Measurements from ENCODE around the gene ANKS1B. TPM values are rescaled to one million over a fixed set of nuclear protein-coding genes. Genes with fewer than 3 reads are reported as not detected.

Gene ANKS1B
- total RNA-seq, 1 donor from 2014 or later, result 11.3 TPM

GRCh38 chr12:99513066-99513465 lies 471.7 kb downstream of the ANKS1B start:
- Mint-ChIP-seq H3K27ac (ENCODE audit: unreplicated experiment) (no peak overlapping the region), H3K27me3 (ENCODE audit: unreplicated experiment) (no peaks in the 10 kb centered on the region)

DNA sequence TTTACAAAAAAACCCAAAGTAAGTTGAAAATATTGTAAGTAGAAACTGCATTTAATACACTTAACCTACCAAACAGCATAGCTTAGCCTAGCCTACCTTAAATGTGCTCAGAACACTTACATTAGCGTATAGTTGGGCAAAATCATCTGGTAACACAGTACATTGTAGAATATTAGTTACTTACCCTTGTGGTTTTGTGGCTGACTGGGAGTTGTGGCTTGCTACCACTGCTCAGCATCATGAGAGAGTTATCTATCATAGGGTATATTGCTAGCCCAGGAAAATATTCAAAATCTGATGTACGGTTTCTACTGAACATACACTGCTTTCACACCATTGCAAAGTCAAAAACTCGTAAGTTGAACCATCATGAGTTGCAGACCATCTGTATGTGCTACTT lies 478.9 kb downstream of the ANKS1B start:
- no peak for DNase-seq
- no peak overlapping the region for H3K27ac Mint-ChIP-seq (ENCODE audit: unreplicated experiment)
- H3K4me3 Mint-ChIP-seq (ENCODE audit: unreplicated experiment), result no peak overlapping the region
- no peaks in the 10 kb centered on the region for H3K4me1 Mint-ChIP-seq (ENCODE audit: low read depth, unreplicated experiment)
- peaks cover 2% of the 10 kb centered on the region for H3K27me3 Mint-ChIP-seq (ENCODE audit: unreplicated experiment)
- TF ChIP-seq, protein P1, sequence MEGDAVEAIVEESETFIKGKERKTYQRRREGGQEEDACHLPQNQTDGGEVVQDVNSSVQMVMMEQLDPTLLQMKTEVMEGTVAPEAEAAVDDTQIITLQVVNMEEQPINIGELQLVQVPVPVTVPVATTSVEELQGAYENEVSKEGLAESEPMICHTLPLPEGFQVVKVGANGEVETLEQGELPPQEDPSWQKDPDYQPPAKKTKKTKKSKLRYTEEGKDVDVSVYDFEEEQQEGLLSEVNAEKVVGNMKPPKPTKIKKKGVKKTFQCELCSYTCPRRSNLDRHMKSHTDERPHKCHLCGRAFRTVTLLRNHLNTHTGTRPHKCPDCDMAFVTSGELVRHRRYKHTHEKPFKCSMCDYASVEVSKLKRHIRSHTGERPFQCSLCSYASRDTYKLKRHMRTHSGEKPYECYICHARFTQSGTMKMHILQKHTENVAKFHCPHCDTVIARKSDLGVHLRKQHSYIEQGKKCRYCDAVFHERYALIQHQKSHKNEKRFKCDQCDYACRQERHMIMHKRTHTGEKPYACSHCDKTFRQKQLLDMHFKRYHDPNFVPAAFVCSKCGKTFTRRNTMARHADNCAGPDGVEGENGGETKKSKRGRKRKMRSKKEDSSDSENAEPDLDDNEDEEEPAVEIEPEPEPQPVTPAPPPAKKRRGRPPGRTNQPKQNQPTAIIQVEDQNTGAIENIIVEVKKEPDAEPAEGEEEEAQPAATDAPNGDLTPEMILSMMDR (IDR thresholded peaks at IDR 0.05; ENCODE audit: partially characterized antibody, unreplicated experiment), result no peak
- H3K36me3 Mint-ChIP-seq (ENCODE audit: unreplicated experiment), result no peaks in the 10 kb centered on the region
- peaks cover 2% of the 10 kb centered on the region for H3K9me3 Mint-ChIP-seq (ENCODE audit: unreplicated experiment)

More at GRCh38 chr12:99513066-99513465, 471.7 kb downstream of the ANKS1B start:
- H3K9me3 Mint-ChIP-seq (ENCODE audit: unreplicated experiment), result no peaks in the 10 kb centered on the region
- H3K4me1 Mint-ChIP-seq (ENCODE audit: low read depth, unreplicated experiment), result no peaks in the 10 kb centered on the region
- H3K4me3 Mint-ChIP-seq (ENCODE audit: unreplicated experiment), result no peak overlapping the region
- TF ChIP-seq, protein P1 (IDR thresholded peaks at IDR 0.05; ENCODE audit: partially characterized antibody, unreplicated experiment), result no peak
- no peak for DNase-seq
- no peaks in the 10 kb centered on the region for H3K36me3 Mint-ChIP-seq (ENCODE audit: unreplicated experiment)

- Mint-ChIP-seq H3K9me3 (ENCODE audit: unreplicated experiment) (peaks cover 2% of the 10 kb centered on the region), H3K4me3 (ENCODE audit: unreplicated experiment) (no peak overlapping the region), H3K36me3 (ENCODE audit: unreplicated experiment) (no peaks in the 10 kb centered on the region), H3K27me3 (ENCODE audit: unreplicated experiment) (peaks cover 2% of the 10 kb centered on the region), H3K4me1 (ENCODE audit: low read depth, unreplicated experiment) (no peaks in the 10 kb centered on the region), H3K27ac (ENCODE audit: unreplicated experiment) (no peak overlapping the region)
- DNase-seq, result no peak
- TF ChIP-seq, protein P1 (IDR thresholded peaks at IDR 0.05; ENCODE audit: partially characterized antibody, unreplicated experiment), result no peak
Observed at GRCh38 chr12:99498756-99499155, 486.0 kb downstream of the ANKS1B start.

- Mint-ChIP-seq H3K4me1 (ENCODE audit: low read depth, unreplicated experiment) (no peaks in the 10 kb centered on the region), H3K27ac (ENCODE audit: unreplicated experiment) (no peak overlapping the region), H3K4me3 (ENCODE audit: unreplicated experiment) (no peak overlapping the region), H3K9me3 (ENCODE audit: unreplicated experiment) (no peaks in the 10 kb centered on the region), H3K27me3 (ENCODE audit: unreplicated experiment) (no peaks in the 10 kb centered on the region), H3K36me3 (ENCODE audit: unreplicated experiment) (no peaks in the 10 kb centered on the region)
- TF ChIP-seq, protein P1 (IDR thresholded peaks at IDR 0.05; ENCODE audit: partially characterized antibody, unreplicated experiment), result no peak
- DNase-seq, result no peak
Observed at GRCh38 chr12:99495799-99496198, 488.9 kb downstream of the ANKS1B start.

DNA sequence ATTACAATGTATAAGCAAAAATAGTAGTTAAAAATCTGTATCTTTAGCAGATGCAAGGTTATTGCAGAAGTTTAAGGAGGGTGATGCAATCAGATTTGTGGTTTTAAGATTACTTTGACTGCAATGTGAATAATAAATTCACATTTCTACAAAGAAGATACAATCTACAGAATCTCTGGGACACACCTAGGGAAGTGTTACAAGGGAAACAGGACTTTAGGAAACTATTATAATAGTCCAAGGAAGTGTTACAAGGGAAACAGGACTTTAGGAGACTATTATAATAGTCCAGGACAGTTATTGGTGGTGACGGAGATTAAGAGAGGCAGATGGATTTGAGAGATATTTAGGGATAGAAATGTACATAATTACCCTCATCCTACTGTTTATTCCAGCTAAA lies 491.5 kb downstream of the ANKS1B start:
- Mint-ChIP-seq H3K9me3 (ENCODE audit: unreplicated experiment) (no peaks in the 10 kb centered on the region), H3K27ac (ENCODE audit: unreplicated experiment) (no peak overlapping the region), H3K4me1 (ENCODE audit: low read depth, unreplicated experiment) (no peaks in the 10 kb centered on the region), H3K27me3 (ENCODE audit: unreplicated experiment) (no peaks in the 10 kb centered on the region), H3K36me3 (ENCODE audit: unreplicated experiment) (no peaks in the 10 kb centered on the region), H3K4me3 (ENCODE audit: unreplicated experiment) (no peak overlapping the region)
- TF ChIP-seq, protein P1 (IDR thresholded peaks at IDR 0.05; ENCODE audit: partially characterized antibody, unreplicated experiment), result no peak
- DNase-seq, result no peak

All from glutamatergic neuron (in vitro differentiated cells).